ENCODE results near the gene LEF1. TPM values are rescaled to one million over a fixed set of nuclear protein-coding genes. Genes with fewer than 3 reads are reported as not detected.

Gene LEF1
- total and polyA plus RNA-seq, 2 of the 8 experiments (the other 6 are each of a cell fraction or from before 2014, with no cell fraction given), result 2.6 to 5.2 TPM

DNA sequence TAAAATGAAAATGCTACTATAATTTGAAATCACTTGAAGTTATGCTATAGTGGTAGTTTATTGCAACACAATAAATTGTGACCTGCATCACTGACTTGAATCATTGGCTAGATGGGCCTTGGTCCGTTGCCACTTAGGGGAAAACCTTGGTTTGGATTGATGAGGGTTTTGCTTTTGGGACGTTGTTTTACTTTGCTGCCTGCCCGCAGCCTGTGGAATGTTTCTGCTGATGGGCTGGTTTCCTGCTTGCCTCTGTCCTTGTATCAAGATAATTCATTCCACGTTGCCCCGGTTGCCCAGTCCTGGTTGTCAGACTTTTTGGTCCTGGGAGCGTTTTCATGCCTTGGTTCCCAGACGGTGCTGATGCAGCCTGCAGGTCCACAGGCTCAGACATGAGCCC is 160.7 kb downstream of the LEF1 start:
- Histone ChIP-seq H3K14ac (ENCODE audit: insufficient read length) (no peak overlapping the region), H3K9me3 (ENCODE audit: insufficient read depth in 2 of 2, low read depth in 1 of 2, low read length in 1 of 2) (no peaks in the 10 kb centered on the region), H2BK120ac (replicated peaks; ENCODE audit: low read depth, low read length) (no peak overlapping the region), H4K20me1 (replicated peaks in 1 of 2; ENCODE audit: control insufficient read depth in 1 of 2, insufficient read depth in 2 of 2, low read length in 2 of 2) (no peaks in the 10 kb centered on the region), H2BK20ac (ENCODE audit: low read length) (no peak overlapping the region), H3K4ac (replicated peaks; ENCODE audit: insufficient read length, low read depth, low read length) (no peak overlapping the region), H2BK5ac (ENCODE audit: low read depth, low read length) (no peak overlapping the region), H3K79me2 (ENCODE audit: control insufficient read depth in 1 of 2, insufficient read depth in 2 of 2, low read length in 2 of 2) (peaks cover 0 to 14% of the 10 kb centered on the region in 2 experiments; a peak in 2 of 4 replicates), H3K4me3 (ENCODE audit: extremely low read depth in 1 of 4, insufficient read depth in 2 of 4, low read depth in 3 of 4, low read length in 4 of 4) (no peak overlapping the region), H3K27me3 (replicated peaks in 1 of 4; ENCODE audit: control insufficient read depth in 3 of 4, extremely low read depth in 1 of 4, insufficient read depth in 3 of 4, low read length in 3 of 4) (no peaks in the 10 kb centered on the region), H3K27ac (ENCODE audit: low read depth, low read length) (no peak overlapping the region), H4K5ac (ENCODE audit: insufficient read length, low read depth, low read length) (no peak overlapping the region), H3K4me2 (ENCODE audit: insufficient read depth in 1 of 2, low read depth in 2 of 2, low read length in 2 of 2) (no peak overlapping the region), H3K23ac (ENCODE audit: insufficient read length) (no peak overlapping the region), H2BK15ac (ENCODE audit: low read length) (no peak overlapping the region), H3K56ac (replicated peaks; ENCODE audit: insufficient read length, low read depth, low read length) (no peak overlapping the region), H3K9ac (replicated peaks in 1 of 4; ENCODE audit: extremely low read depth in 1 of 4, low read depth in 3 of 4, low read length in 3 of 4) (no peak overlapping the region), H3K18ac (ENCODE audit: extremely low read depth, low read length) (no peak overlapping the region), H3K23me2 (ENCODE audit: low read depth, low read length) (no peaks in the 10 kb centered on the region), H3K79me1 (ENCODE audit: low read depth, low read length) (peaks cover 3% of the 10 kb centered on the region; the same call in 1 of the 2 replicates), H4K8ac (ENCODE audit: extremely low read depth, insufficient read depth, low read length) (no peak overlapping the region), H2AK5ac (ENCODE audit: low read depth, low read length) (no peak overlapping the region), H3K4me1 (replicated peaks in 1 of 4; ENCODE audit: control insufficient read depth in 3 of 4, insufficient read depth in 4 of 4, low read length in 3 of 4) (peaks cover 0 to 11% (median 2%) of the 10 kb centered on the region in 4 experiments; a peak in 2 of 7 replicates), H3K36me3 (ENCODE audit: control insufficient read depth in 2 of 4, insufficient read depth in 4 of 4, low read length in 3 of 4) (peaks cover 0 to 15% (median 7%) of the 10 kb centered on the region in 4 experiments; a peak in 3 of 8 replicates), H2AFZ (ENCODE audit: low read length) (no peak overlapping the region), H4K91ac (replicated peaks; ENCODE audit: insufficient read length, low read length) (no peak overlapping the region), H2BK12ac (ENCODE audit: low read depth, low read length) (no peak overlapping the region)
- POLR2A ChIA-PET (ENCODE audit: partially characterized antibody), result no interaction called here
- TF ChIP-seq CBX5 (IDR thresholded peaks at IDR 0.05; ENCODE audit: low read depth, low read length), result no peak
- no peak for TF ChIP-seq TCF12 (IDR thresholded peaks at IDR 0.05; ENCODE audit: low read depth, low read length)
- no peak for TF ChIP-seq EP300 (IDR thresholded peaks at IDR 0.05; ENCODE audit: borderline replicate concordance in 1 of 2, low read depth in 2 of 2, low read length in 2 of 2)
- no peak for TF ChIP-seq SP4 (IDR thresholded peaks at IDR 0.05; ENCODE audit: low read length)
- no peak for TF ChIP-seq TEAD4 (IDR thresholded peaks at IDR 0.05; ENCODE audit: low read depth, low read length)
- no peak for TF ChIP-seq E2F6 (IDR thresholded peaks at IDR 0.05)
- no peak for TF ChIP-seq POLR2AphosphoS5 (IDR thresholded peaks at IDR 0.05; ENCODE audit: low read depth, low read length)
- no peak for TF ChIP-seq TBP (IDR thresholded peaks at IDR 0.05; ENCODE audit: low read depth, low read length)
- TF ChIP-seq ASH2L (IDR thresholded peaks at IDR 0.05; ENCODE audit: low read length), result no peak
- no peak for TF ChIP-seq CREB1 (IDR thresholded peaks at IDR 0.05)
- no peak for TF ChIP-seq TAF1 (IDR thresholded peaks at IDR 0.05; ENCODE audit: low read depth, low read length)
- TF ChIP-seq YY1 (IDR thresholded peaks at IDR 0.05; ENCODE audit: low read depth, low read length), result no peak
- no peak for TF ChIP-seq GTF2F1 (IDR thresholded peaks at IDR 0.05; ENCODE audit: borderline replicate concordance, low read depth, low read length)
- WGBS, 2 experiments (ENCODE audit: extremely low coverage in 1 of 2, insufficient coverage in 1 of 2, insufficient read length in 1 of 2, insufficient replicate concordance in 2 of 2, low coverage in 1 of 2, low lambda C conversion rate in 2 of 2, missing lambda C conversion rate in 1 of 2), result 95% methylated on average over 7 of the region's 7 CpGs; no CpG with 5 or more reads in 1 of the 2 experiments
- FAIRE-seq (no peak), DNase-seq (ENCODE audit: low read depth in 1 of 2, low spot score in 2 of 2) (no peak)
- CTCF ChIA-PET (ENCODE audit: partially characterized antibody), result no interaction called here

All from H1 (cell line).